GM12891 (cell line): ENCODE measurements around the gene GNAL.

ENCODE experiments used
- DNase-seq: peaks from one replicate; pipeline ENCODE4 v3.0.0; 2011; ENCODE audit warnings: low spot score; ENCODE audit not compliant: insufficient read length
- FAIRE-seq: peaks from 2 replicates; lab custom pipeline; 2011; peaks lifted over from hg19 to GRCh38; lab: Jason Lieb, UNC
- PAX5 ChIP-seq: IDR thresholded peaks from 2 replicates; pipeline ENCODE4 v1.6.1; 2011; ENCODE audit warnings: low read length, moderate library complexity, mild to moderate bottlenecking; ENCODE audit not compliant: insufficient read depth, severe bottlenecking
- POLR2A ChIP-seq: IDR thresholded peaks from 2 replicates; pipeline ENCODE4 v1.6.1; 2011; ENCODE audit warnings: low read depth, low read length, control low read depth
- POLR2AphosphoS5 ChIP-seq: IDR thresholded peaks from 2 replicates; pipeline ENCODE4 v1.6.1; 2011; ENCODE audit warnings: low read depth, low read length, control low read depth
- POU2F2 ChIP-seq: IDR thresholded peaks from 2 replicates; pipeline ENCODE4 v1.6.1; 2011; ENCODE audit warnings: low read depth, mild to moderate bottlenecking, control low read depth, low read length, moderate library complexity
- SPI1 ChIP-seq: IDR thresholded peaks from 2 replicates; pipeline ENCODE4 v1.6.1; 2011; ENCODE audit warnings: low read depth, low read length, control low read depth
- TAF1 ChIP-seq: IDR thresholded peaks from 2 replicates; pipeline ENCODE4 v1.6.1; 2011; ENCODE audit warnings: low read depth, low read length, control low read depth

Gene GNAL

DNA sequence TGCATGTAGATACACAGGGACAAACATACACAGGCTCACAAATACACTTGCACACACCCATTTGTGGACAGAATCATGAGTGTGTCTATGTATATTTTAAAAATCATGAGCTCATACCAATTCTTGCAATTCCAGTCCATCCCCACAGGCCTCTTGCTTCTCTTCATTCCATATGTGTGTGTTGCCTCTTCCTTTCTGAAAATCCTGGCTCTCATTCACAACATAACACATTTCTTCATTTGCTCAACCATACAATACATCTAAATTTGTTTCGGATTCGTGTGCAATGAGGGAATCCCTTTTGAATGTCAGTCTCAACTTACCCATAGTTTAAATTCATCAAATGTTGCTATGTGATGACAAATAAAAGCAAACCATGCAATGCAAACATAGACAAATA is 51.4 kb downstream of the GNAL start:
- no peak for TF ChIP-seq POLR2AphosphoS5
- TF ChIP-seq POLR2A = no peak
- TF ChIP-seq PAX5 = no peak
- TF ChIP-seq TAF1 = no peak
- TF ChIP-seq POU2F2 = no peak
- TF ChIP-seq SPI1 = no peak
- DNase-seq = no peak
- FAIRE-seq = no peak

DNA sequence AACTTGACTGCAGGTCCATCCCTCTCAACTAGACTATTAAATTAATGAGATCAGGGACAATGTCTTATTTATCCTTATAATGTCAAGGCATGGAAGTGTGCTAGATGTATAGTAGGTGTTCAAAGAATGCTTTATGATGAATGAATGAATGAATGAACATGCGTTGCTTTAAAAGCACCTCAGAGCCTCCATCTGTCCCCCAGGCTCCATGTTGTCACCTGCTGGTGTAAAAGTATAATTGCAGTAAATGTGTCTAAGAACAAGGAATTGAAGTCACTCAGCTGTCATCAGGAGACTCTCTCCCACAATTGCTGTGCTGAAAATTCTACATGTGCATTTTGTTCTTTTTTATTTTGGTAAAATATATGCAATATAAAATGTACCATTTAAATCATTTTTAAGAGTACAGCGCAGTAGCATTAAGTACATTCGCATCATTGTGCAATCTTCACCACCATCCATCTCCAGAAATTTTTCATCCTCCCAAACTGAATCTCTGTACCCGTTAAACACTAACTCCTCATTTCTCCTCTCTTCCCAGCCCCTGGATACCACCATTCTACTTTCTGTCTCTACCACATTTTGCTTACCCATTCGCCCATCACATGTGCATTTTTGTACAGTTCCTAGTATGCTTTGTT is 52.6 kb downstream of the GNAL start:
- DNase-seq = no peak
- no peak for TF ChIP-seq POLR2A
- no peak for TF ChIP-seq TAF1
- TF ChIP-seq PAX5 = no peak
- no peak for TF ChIP-seq POLR2AphosphoS5
- no peak for TF ChIP-seq SPI1
- TF ChIP-seq POU2F2 = no peak
- FAIRE-seq = peak; percentile 80

DNA sequence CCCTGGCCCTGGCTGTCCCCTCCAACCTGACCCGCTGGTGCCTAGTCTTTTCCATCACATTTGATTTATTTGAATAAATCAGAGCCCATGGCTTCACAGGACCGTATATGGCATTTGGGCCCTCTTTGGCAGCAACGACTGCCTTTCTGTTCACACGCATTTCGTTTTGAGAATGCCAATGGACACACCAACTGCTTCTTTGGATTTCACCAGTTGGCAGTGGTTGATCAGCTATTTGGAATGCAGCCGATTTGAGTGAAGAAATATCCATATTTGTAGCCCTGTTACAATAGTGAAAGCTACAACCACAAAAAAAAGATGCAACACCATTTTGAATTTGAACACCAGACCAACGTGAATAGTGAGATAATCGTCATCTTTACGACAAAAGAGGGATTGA is 56.5 kb downstream of the GNAL start:
- no peak for TF ChIP-seq PAX5
- TF ChIP-seq POLR2A = no peak
- no peak for TF ChIP-seq POLR2AphosphoS5
- no peak for DNase-seq
- FAIRE-seq = no peak

DNA sequence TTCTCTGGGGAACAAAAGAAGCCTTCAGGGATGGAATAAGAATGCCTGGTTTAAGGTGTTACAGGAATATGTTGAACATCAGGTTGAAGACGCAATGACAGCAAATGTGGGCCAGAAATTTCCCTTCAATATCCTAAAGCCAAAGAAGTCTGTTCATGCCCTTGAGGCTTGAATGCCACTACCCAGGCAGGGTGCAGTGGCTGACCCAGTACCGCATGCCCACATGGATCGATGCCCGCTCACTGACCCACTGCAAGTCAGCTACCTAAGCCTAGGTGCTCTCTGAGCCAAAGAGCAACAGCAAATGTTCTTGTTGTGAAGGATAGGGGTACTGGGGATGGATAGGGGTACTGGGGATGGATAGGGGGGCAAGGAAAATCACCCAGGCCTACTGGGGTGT is 58.2 kb downstream of the GNAL start:
- FAIRE-seq (no peak), DNase-seq (no peak)
- TF ChIP-seq PAX5 (no peak), TAF1 (no peak), SPI1 (no peak), POU2F2 (no peak), POLR2AphosphoS5 (no peak), POLR2A (no peak)

DNA sequence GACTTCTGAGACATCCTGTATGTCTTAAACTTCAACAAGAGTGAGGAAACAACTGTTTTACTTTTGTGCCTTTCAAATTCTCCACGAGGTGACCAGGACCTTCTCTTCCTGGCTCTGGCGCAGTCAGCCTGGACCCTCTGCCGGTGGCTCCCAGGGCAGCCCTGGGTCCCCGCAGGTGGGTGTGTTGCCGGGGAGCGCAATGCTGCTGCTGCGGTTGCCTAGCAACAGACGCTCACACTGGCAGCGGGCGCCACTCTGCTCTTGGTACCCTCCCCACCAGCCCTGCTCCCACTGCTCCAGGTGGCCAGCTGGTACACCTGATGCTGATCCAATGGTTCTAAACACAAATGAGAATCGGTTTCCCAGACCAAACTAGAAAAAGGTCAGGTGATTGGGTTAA is 58.7 kb downstream of the GNAL start:
- FAIRE-seq (no peak), DNase-seq (no peak)

DNA sequence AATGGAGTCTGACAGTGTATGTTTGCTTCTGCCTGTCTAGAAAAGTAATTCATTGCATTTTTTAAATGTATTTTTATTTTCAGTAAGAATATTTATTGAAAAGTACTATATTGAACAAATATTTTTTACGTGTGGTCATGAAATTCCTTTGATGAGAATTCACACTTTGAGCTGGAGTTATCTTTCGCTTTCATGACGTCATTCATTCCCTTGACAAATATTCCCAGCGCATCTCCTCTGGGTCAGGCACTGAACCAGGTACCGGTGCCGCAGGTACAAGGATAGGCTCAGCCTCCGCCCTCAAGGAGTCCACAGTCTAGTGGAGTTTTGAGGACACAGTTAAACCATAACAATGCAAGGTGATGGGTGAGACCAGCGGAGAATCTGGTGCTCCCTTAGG is 60.2 kb downstream of the GNAL start:
- TF ChIP-seq POLR2AphosphoS5 = no peak
- TF ChIP-seq TAF1 = no peak
- TF ChIP-seq POLR2A = no peak
- no peak for TF ChIP-seq PAX5
- no peak for TF ChIP-seq SPI1
- no peak for TF ChIP-seq POU2F2
- FAIRE-seq (no peak), DNase-seq (no peak)

More for the DNA sequence above, 58.7 kb downstream of the GNAL start:
- TF ChIP-seq TAF1 (no peak), PAX5 (no peak), POLR2A (no peak), POLR2AphosphoS5 (no peak), POU2F2 (no peak), SPI1 (no peak)

DNA sequence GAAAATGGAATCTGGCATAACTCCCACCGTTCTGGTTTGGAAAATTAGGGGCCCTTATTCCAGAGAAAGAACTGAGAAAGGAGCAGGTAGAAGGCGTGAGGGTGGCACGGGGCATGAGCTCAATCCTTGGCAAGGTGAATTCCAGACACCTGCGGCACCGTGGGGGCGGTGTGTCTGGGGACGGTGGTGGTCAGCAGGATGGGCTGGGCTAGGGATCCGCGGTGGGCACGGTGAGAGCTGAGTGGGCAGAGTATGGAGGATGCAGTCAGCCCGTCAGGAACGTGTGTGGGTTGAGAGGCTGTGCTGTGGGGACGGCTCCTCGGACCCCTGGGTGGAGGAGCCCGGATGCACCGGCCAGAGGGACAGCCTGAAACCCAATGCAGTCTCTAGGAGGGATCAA is 61.1 kb downstream of the GNAL start:
- DNase-seq (no peak), FAIRE-seq (no peak)
- TF ChIP-seq POLR2A (no peak), TAF1 (no peak), POLR2AphosphoS5 (no peak), PAX5 (no peak), POU2F2 (no peak), SPI1 (no peak)

DNA sequence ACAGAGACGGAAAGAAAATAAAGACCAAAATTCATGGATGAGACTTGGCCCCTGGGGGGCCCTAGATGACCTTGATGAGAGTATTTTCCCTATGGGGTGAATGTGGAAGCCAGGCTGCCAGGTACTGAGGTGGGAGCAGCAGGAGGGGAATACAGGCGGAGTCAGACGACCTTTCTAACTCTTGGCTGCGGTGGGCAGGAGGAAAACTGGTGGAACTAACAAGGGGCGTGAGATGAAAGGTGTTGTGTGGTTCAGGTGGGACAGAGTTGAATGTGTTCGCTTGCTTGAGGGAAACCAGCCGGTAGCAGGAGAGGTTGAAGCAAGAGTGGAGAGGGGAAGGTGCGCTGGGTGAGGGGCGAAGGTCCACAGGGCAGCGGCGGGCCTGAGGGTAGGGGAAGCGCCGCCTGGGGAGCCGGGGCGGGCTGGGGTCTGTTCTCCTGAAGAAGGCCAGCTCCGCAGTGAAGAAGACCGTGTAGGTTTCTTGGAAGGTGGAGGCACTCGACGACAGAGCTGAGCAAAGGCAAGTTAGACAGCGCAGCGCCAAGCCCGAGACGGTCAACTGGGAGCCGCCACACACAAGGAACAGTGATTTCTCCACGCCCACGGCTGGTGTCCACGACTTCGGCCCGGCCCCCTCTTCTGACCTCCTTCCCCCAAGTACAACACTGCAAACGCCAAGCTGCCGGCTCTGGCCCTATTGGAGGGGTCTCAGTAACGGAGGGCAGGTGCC is 61.7 kb downstream of the GNAL start:
- DNase-seq = no peak

DNA sequence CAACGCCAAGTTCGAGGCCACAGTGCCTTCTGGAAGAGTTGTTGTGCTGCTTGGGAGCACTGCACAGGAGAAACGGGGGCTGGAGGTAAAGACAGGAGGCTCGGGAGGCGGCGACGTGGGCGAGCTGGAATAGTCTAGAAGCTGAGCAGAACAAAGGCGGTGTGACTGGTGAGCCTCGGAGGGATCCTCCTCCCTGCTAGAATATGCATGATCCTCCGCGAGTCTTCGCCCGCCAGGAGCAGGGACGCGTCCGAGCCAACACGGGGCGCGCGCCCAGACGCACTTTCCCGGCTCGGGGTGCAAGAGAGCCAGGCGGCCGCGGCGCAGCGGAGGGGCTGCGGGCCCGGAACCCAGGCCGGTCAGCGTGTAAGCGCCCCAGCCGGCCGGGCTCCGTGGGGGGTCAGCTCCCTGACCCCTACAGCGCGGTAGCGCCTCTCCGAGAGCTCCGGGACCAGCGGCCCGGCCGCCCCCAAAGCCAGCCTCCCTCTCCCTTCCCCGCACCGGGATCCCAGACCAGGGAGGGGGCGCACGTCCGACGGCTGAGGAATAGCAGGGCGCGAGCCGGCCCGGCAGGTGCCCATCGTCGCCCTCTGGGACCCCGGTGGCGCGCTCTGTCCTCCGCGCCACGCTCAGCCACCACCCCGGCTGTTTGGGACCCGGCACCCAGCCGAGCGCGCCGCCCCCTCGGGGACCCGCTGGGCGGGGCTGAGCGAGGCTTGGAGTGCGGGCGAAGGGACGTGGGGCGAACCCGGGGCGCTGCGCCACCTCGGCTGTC is 62.5 kb downstream of the GNAL start:
- TF ChIP-seq POU2F2 (no peak), PAX5 (no peak), SPI1 (no peak)
- FAIRE-seq (no peak), DNase-seq (no peak)

More for the DNA sequence above, 61.7 kb downstream of the GNAL start:
- FAIRE-seq = no peak
- no peak for TF ChIP-seq POU2F2
- TF ChIP-seq SPI1 = no peak
- TF ChIP-seq POLR2A = no peak
- no peak for TF ChIP-seq PAX5
